AG08396 (cell line): ENCODE results near the gene MED4.

ENCODE experiments used
- DNase-seq: peaks from one replicate; pipeline ENCODE4 v3.0.0; 2012; ENCODE audit warnings: low spot score, mixed read lengths

The MED4 gene

DNA sequence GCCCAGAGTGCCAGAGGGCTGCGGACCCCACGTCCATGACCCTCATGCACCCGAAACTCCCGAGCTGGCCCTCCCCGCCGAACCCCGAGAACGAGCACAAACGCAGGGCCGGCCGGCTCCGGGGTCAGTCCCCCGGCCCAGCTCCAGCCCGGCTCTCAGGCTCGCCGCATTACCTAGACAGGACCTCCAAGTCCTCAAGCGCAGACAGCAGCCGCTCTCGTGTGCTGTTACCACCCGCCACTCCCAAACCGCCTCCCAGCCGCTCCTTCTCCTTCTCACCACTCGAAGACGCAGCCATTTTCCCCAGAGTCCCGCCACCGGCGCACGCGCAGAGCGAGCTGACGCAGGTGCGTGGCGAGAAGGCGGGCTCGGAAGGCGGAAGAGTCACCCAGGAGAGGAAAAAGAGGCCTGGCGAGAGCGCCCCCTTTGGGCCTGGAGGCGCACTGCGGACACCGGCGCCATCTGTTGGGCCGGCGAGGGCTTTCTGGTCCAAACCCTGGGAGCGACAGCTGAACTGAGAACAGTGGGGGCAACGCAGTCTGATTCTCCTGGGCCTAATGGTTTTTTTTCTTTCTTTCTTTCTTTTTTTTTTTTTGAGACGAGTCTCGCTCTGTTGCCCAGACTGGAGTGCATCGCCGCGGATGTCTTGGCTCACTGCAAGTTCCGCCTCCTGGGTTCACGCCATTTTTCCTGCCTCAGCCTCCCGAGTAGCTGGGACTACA lies at the start of gene MED4:
MED4 (minus strand) TSS at position 324 of the 722 bp plus-strand sequence; CDS start at position 298, 26 bp downstream.
- peak; percentile 98 for DNase-seq

DNA sequence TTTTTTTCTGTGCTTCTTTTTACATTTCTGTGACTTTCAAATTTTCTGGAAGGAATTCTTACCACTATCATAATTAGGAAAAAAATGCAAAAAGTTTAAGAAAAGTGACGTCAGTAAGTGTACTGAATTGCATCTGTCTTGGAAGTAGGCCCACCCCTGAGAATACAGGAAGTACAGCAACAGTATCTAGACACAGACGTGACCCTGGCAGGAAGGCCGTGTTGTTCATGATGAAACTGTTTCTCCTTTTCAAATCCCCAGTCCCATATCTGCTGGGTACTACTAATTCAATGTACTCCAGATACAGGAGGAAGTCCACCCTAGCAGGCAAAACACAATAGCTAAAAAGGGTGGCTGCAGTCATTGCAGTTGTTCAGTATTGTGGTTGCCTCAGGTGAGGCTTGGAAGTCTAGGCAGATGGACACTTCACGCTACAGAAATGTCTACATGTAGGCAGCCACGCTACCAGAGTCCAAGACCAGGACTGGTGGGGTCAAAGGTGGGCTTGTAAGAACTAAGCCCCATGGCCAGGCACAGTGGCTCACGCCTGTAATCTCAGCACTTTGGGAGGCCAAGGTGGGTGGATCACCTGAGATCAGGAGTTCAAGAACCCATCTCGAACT lies 49.6 kb upstream of the MED4 start:
- no peak for DNase-seq

GRCh38 chr13:48142436-48142835 lies 47.5 kb upstream of the MED4 start:
- no peak for DNase-seq

DNA sequence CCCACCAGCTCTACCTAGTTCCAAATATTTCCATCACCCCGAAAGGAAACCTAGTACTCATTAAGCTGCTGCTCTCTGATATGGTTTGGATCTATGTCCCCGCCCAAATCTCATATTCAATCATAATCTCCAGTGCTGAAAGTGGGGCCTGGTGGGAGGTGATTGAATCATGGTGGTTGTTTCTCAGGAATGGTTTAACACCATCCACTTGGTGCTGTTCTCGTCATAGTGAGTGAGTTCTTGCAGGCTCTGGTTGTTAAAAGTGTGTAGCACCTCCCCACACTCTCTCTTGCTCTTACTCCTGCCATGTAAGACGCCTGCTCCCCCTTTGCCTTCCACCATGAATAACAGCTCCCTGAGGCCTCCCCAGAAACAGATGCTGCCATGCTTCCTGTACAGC lies 43.4 kb upstream of the MED4 start:
- no peak for DNase-seq

- no peak for DNase-seq
These were observed 38.1 kb upstream of the MED4 start for GRCh38 chr13:48132961-48133360.

DNA sequence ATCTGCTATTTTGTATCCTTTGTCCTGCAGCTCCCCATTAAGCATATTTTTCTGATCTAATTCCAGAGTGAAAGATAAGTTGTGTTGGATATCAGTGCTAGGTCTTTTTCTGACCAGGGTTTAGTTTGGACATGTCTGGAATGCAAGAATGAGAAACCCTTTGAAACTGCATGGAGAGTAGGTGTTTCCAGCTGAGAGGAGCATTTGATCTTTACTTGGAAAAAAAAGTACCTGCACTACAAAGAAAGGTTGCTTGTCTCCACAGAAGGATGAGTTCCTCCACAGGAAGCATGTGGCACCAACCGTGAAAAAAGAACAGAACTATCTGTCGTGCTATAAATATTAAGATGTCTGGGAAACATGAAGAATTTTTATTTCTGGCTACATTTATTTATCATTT lies 36.6 kb upstream of the MED4 start:
- no peak for DNase-seq

DNA sequence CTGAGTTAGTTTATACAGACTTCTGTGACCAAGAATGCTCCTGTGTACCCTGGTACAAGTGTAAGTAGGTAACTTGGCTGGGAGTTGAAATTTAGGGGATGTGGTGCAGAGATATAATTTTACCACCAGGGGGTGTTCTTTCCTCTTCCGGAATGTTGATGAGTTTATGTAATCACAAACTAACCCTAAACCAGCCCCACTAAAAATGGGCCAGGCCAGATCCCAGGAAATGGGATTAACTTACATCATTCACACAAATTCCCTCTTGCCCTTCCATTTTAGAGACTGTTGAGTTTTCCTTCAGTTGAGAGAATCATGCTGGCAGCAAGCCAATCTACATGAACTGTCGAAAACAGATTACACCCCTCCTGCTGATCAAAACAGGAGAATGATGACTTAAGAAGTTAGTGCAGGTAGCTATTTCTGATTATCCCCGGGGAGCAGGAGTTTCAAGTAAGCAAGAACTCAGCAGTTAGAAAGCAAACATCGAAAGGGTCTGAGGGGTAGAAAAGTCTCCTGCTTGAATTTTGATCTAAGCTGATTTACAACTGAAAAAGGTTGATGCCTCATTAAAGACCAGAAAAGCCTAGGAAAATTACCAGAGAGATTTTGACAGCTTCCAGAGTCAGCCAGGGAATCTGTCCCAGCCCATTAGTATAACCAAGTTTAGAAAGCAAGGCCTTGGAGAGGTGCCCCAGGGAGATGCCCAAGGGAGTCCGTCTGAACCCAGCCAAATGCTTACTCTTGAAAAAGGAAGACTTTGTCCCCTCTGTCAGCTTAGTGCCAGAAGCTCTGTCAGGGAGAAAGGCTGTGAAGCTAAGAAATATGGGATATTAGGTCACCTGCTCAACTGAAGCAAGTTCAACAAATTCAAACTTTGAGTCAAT lies 32.3 kb upstream of the MED4 start:
- peak; percentile 53 for DNase-seq

GRCh38 chr13:48125794-48126228 lies 30.9 kb upstream of the MED4 start:
- DNase-seq: peak; percentile 8

- no peak for DNase-seq
These were observed 28.9 kb upstream of the MED4 start for GRCh38 chr13:48123812-48124211.

- no peak for DNase-seq
These were observed 26.8 kb upstream of the MED4 start for GRCh38 chr13:48121733-48122132.

DNA sequence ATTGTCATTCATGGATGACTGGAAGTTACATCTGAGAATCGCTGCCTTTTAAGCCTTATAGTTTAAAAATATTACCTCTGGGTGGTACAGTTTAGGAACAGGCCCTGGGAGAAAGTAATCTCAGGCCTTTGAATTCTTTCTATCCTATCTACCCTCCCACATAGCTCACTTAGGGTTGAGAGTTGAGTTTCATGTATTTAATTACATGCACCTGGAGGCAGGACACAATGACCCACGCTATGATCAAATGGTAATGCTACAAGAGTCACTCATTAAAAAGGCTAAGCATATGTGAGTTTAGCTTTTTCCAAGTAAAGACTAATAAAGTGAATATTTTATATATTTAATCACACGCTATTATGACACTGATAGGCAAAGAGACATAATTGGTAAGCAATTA lies 25.3 kb upstream of the MED4 start:
- no peak for DNase-seq

- DNase-seq: no peak
These were observed 23.1 kb upstream of the MED4 start for GRCh38 chr13:48118030-48118429.

DNA sequence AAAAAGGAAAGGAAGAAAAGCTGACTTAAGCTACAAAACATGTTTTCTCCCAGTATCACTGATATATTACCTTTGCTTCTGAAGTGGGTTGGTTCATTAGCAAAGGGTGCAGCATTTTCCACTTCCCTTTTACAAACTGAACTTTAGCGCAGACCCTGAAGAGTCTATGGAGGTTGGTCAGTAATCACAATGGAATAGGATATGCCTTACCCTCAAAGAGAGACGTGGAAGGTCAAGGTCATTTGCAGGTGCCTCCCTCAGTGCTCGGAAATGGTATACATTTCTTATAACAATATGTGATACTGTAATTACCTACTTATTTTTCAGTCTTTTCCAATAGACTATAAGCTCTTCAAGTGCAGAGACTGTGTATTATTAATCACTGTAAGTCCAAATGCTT lies 21.9 kb upstream of the MED4 start:
- DNase-seq: no peak

DNA sequence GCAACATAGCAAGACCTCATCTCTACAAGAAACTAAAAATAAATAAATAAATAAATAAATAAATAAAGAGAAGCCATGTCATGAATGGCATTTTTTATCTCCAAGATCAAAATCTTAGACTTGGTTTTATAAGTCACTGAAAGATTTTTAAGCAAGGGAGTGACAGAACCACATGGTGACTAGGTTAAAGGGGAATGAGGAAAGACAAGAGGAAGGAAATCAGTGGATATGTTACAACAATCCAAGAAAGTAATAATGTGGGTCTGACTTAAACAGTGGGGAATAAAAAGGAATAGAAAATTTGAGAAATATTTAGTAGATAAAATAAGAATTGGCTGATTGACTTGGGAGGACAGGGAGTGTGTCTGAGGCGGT lies 18.8 kb upstream of the MED4 start:
- DNase-seq: no peak

GRCh38 chr13:48112896-48113755 lies 18.2 kb upstream of the MED4 start:
- no peak for DNase-seq

DNA sequence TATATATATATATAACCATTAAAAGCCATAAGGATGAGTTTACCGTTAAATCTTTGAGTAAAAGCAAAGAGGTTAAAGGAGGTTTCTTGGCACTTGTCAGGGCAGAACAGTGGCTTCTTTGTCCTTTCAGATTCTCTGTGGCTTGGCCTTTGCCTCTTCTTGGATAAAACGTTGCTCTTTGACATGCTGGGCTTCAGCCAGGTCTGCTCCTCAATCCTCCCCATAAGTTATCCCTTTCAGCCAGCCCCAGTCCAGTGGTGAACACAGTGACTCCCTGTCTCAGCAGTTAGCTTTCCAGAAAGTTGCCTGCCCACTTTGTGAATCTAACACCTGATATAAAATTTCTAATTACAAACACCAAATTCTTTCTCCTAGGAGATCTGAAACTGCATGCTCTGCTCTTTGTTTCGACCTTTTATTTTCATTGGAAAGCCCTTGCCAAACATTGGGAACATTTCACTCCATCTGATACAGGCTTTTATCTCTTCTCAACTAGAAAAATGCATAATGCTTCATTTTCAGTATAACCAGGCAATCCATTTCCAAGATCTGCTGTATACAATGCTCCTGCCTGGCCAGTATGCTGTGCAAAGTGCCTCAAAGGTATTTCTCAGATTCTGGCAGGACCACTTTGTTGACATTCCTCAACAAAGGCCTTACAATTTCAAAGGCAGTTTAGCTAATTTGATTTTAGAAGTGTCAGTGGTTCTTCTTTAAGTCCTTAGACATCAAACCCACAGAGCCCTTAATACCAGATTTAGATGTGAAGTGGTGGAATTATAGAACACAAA lies 16.2 kb upstream of the MED4 start:
- no peak for DNase-seq

- DNase-seq: no peak
These were observed 15.4 kb upstream of the MED4 start for GRCh38 chr13:48110132-48110868.

- no peak for DNase-seq
These were observed 13.2 kb upstream of the MED4 start for GRCh38 chr13:48108106-48108505.

DNA sequence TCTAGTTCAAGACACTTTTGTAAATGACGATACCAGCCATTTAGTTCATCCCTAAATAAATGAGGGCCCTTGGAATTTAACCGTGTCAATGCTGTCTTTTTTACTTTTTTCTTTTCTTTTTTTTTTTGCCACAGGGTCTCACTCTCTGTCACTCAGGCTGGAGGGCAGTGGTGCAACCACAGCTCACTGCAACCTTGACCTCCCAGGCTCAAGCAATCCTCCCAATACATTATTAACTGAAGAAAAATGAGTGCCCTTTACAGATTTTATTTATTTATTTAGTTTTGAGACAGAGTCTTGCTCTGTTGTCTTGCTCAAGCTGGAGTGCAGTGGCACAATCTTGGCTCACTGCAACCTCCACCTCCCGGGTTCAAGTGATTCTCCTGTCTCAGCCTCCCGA lies 2.9 kb upstream of the MED4 start:
- no peak for DNase-seq

- no peak for DNase-seq
These were observed 1.8 kb upstream of the MED4 start for GRCh38 chr13:48096670-48097069.
